ENCODE measurements around the gene NRP1.

GRCh38 chr10:33293076-33293475, 41.4 kb downstream of the NRP1 start:
- TF ChIP-seq CTCF (IDR thresholded peaks at IDR 0.05) (no peak), POLR2A (IDR thresholded peaks at IDR 0.05) (no peak)

All from Peyer's patch (tissue), 4 donors.